ENCODE measurements around the gene FEM1C.

- TF ChIP-seq CTCF (IDR thresholded peaks at IDR 0.05; ENCODE audit: poor library complexity, severe bottlenecking) (no peak), MXI1 (conservative IDR thresholded peaks at IDR 0.05; ENCODE audit: poor library complexity, severe bottlenecking) (no peak)
Measured at GRCh38 chr5:115573133-115573532, 28.6 kb upstream of the FEM1C start.

Measured in neural cell (in vitro differentiated cells).